Activated CD4-positive, alpha-beta T cell treated with anti-CD3 and anti-CD28 coated beads for 36 hours (primary cell): ENCODE measurements around the gene PDE6G. TPM values are rescaled to one million over a fixed set of nuclear protein-coding genes. Genes with fewer than 3 reads are reported as not detected.
"Not testable (repeated sequence)": the region's sequence is repeated elsewhere in the genome, so short reads cannot be mapped to it uniquely, and the experiment has no call there.

Experiments used
- ATAC-seq: fragments of 200-7000 bp; cut with Tn5 transposase; one replicate; pipeline ENCODE4 v1.10.0; 2021; ENCODE audit warnings: mild to moderate bottlenecking, moderate library complexity
- CTCF ChIA-PET: fragments of 350-600 bp; sonication (Branson Sonifier 250); formaldehyde crosslinking; loops from one replicate; lab custom pipeline; 2021; ENCODE audit warnings: antibody characterized with exemption; lab: Charles Lee
- POLR2A ChIA-PET: fragments of 350-600 bp; sonication (Branson Sonifier 250); formaldehyde crosslinking; loops from one replicate; lab custom pipeline; 2021; ENCODE audit warnings: antibody characterized with exemption, inconsistent platforms; lab: Charles Lee
- DNase-seq: peaks from one replicate; pipeline ENCODE4 v3.0.0-alpha.2; 2020
- H3K27ac Mint-ChIP-seq: one replicate; pipeline ENCODE4 v1.8.0; 2021; ENCODE audit warnings: mixed read lengths
- H3K27me3 Mint-ChIP-seq: one replicate; pipeline ENCODE4 v1.8.0; 2021; ENCODE audit warnings: mixed read lengths
- H3K36me3 Mint-ChIP-seq: one replicate; pipeline ENCODE4 v1.8.0; 2021; ENCODE audit warnings: low read depth, mixed read lengths
- H3K4me1 Mint-ChIP-seq: one replicate; pipeline ENCODE4 v1.8.0; 2021; ENCODE audit warnings: mixed read lengths
- H3K4me3 Mint-ChIP-seq: one replicate; pipeline ENCODE4 v1.8.0; 2021; ENCODE audit warnings: mild to moderate bottlenecking, moderate library complexity, mixed read lengths
- H3K9me3 Mint-ChIP-seq: one replicate; pipeline ENCODE4 v1.8.0; 2021; ENCODE audit warnings: low read depth, mixed read lengths
- intact Hi-C, 2 experiments: fragments of 100-400 bp; cut with DNase I in 1 of 2; cut with micrococcal nuclease in 1 of 2; formaldehyde crosslinking; loops; one replicate each; pipeline versions ENCODE4 v1.14.2 to v1.15.1; 2022 to 2024; cut with DNase I, micrococcal nuclease
- total RNA-seq, 2 experiments: library from RNA; stranded (reverse); gene quantifications; one replicate each; pipeline ENCODE4 v1.2.3, GENCODE V29; 2021

PDE6G gene
- total RNA-seq, 2 experiments from 2014 or later, result 1.4 to 2.5 TPM

DNA sequence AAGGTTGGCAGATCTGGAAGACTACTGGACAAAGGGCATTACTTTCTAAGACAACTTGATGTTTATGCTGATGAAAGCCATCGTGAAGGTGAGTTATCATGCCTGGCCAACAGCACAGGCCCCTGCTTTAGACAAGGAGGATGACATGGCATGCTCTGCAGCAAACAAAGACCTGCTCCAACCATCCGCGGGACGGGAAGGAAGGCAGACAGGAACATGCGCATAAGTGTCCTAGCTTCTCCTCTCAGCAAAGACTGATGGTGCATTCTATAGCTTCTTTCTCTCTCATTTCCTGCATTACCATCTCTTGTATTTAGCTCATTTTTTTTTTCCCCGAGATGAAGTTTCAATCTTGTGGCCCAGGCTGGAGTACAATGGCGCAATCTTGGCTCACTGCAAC lies 24.9 kb downstream of the PDE6G start:
- peaks cover 29% of the 10 kb centered on the region for H3K36me3 Mint-ChIP-seq
- no peak overlapping the region for H3K27ac Mint-ChIP-seq
- ATAC-seq (no peak), DNase-seq (no peak)
- no peaks in the 10 kb centered on the region for H3K9me3 Mint-ChIP-seq
- H3K27me3 Mint-ChIP-seq, result no peaks in the 10 kb centered on the region
- no peak overlapping the region for H3K4me3 Mint-ChIP-seq
- intact Hi-C loops, result loop anchor here in 1 of 2 experiments (2.0 kb wide), 1 partner anchor 19 kb away; no protein-coding TSS in a partner anchor
- ChIA-PET POLR2A (no interaction called here), CTCF (interaction anchor here (1.0 to 1.5 kb wide), 2 partner anchors 16 to 31 kb away, joined by 3 to 4 read pairs; no protein-coding TSS in a partner anchor)
- peaks cover 20% of the 10 kb centered on the region for H3K4me1 Mint-ChIP-seq

DNA sequence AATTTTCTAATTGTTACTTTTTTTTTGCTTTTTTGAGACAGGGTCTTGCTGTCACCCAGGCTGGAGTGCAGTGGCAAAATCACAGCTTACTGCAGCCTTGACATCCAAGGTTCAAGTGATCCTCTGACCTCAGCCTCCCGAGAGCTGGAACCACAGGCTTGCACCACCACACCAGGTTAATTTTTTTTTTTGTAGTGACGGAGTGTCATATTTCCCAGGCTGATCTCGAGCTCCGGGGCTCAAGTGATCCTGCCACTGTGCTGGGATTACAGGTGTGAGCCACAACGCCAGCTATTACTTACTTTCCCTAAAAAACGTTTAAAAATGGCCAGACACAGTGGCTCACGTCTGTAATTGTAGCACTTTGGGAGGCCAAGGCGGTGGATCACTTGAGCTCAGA lies 26.1 kb downstream of the PDE6G start:
- DNase-seq (no peak), ATAC-seq (no peak)
- Mint-ChIP-seq H3K27ac (no peak overlapping the region), H3K4me1 (peaks cover 16% of the 10 kb centered on the region), H3K27me3 (no peaks in the 10 kb centered on the region), H3K9me3 (no peaks in the 10 kb centered on the region), H3K36me3 (peaks cover 30% of the 10 kb centered on the region), H3K4me3 (no peak overlapping the region)
- ChIA-PET POLR2A (no interaction called here), CTCF (interaction anchor here (0.5 to 1.5 kb wide), 2 partner anchors 29 to 641 kb away, joined by 4 read pairs; no protein-coding TSS in a partner anchor)
- intact Hi-C loops, result loop anchor here in 1 of 2 experiments (2.0 kb wide), 1 partner anchor 17 kb away; no protein-coding TSS in a partner anchor

DNA sequence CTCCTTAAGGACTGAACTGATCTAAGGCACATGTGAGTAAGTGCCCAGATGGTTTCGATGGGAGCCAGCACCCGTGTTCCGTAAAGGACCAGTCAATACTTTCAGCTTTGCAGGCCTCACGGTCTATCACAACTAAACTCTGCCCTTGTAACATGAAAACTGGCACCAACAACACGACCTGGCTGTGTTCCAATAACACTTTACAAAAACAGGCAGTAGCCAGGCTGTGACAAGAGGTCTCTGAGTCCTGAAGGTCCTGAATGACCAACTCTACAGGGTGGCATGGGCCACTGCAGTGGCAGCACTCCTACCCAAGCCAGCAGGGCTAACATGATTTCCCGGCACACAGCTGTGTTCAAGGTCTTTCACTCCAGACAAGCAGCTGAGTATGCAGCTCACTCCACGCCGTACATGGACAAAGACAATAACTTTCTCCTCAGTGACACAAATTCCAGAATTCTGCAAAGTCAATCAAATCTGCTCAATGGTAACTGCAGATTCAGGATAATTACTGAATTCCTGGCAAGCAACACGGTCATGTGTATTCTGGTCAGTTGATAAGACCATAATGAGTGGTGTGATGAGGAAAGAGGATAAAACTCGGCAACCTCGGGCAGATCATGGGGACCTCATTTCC lies 34.7 kb downstream of the PDE6G start:
- H3K36me3 Mint-ChIP-seq, result peaks cover 59% of the 10 kb centered on the region
- POLR2A ChIA-PET, result interaction anchor here (0.6 kb wide), 1 partner anchor 78 kb away, joined by 4 read pairs; no protein-coding TSS in a partner anchor
- DNase-seq, result no peak
- no peaks in the 10 kb centered on the region for H3K9me3 Mint-ChIP-seq
- H3K27ac Mint-ChIP-seq, result no peak overlapping the region
- intact Hi-C loops, result no loop called here
- no peaks in the 10 kb centered on the region for H3K27me3 Mint-ChIP-seq
- CTCF ChIA-PET, result no interaction called here
- H3K4me1 Mint-ChIP-seq, result peaks cover 8% of the 10 kb centered on the region
- H3K4me3 Mint-ChIP-seq, result no peak overlapping the region
- ATAC-seq, result no peak

DNA sequence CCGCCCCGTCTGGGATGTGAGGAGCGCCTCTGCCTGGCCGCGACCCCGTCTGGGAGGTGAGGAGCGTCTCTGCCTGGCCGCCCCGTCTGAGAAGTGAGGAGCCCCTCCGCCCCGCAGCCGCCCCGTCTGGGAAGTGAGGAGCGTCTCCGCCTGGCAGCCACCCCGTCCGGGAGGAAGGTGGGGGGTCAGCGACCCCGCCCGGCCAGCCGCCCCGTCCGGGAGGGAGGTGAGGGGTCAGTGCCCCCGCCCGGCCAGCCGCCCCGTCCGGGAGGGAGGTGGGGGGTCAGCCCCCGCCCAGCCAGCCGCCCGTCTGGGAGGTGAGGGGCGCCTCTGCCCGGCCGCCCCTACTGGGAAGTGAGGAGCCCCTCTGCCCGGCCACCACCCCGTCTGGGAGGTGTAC lies 38.0 kb downstream of the PDE6G start:
- H3K27me3 Mint-ChIP-seq, DNase-seq, H3K9me3 Mint-ChIP-seq, ATAC-seq, intact Hi-C loops, H3K27ac Mint-ChIP-seq, H3K4me3 Mint-ChIP-seq, CTCF ChIA-PET, POLR2A ChIA-PET: not testable (repeated sequence)
- Mint-ChIP-seq H3K4me1 (peaks cover 17% of the 10 kb centered on the region), H3K36me3 (peaks cover 53% of the 10 kb centered on the region)

DNA sequence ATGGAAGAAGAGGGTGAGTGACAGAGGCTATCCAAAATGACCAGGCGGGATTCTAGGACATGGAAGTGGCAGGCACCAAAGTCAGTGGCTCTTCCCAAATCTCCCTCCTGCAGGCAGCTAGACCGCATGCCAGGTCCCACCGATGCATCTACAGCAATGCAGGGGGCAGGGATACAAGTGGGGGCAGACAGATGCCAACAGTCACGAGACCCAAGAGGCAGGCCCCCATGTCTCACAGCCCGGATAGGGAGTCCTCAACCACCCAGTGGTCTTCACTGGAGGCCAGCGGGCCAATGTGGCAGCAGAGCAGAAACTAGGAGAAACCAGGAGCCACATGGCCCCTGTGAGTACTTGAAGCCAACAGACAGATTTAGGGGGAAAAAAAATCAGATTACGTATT lies 39.5 kb downstream of the PDE6G start:
- Mint-ChIP-seq H3K4me3 (no peak overlapping the region), H3K27me3 (no peaks in the 10 kb centered on the region), H3K9me3 (no peaks in the 10 kb centered on the region), H3K36me3 (peaks cover 56% of the 10 kb centered on the region), H3K27ac (no peak overlapping the region), H3K4me1 (peaks cover 17% of the 10 kb centered on the region)
- ChIA-PET CTCF (no interaction called here), POLR2A (no interaction called here)
- ATAC-seq, result no peak
- DNase-seq, result no peak
- intact Hi-C loops, result no loop called here

DNA sequence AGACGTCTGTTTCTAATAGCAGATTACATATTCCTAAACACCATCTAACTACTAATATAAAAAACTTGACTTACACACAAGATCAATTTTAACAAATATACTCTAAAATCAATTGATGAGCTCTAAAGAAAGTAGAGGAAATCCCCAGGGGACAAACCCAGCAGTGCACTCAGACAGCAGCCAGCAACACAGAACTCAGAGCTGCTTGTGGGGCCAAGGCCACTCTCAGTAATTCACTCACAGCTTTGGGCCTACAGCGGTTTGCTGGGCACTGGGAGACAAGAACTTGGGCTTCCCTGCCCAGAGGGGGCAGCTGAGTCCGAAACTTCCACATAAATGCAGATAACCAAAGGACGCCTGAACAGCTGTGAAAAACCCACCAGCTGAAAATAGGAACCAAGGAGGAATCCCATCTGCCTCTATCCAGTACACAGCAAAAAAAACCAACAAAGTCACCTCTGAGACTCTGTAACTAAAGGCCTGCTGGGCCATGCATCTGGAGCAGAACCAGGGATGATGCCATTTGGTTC lies 40.9 kb downstream of the PDE6G start:
- H3K9me3 Mint-ChIP-seq, result no peaks in the 10 kb centered on the region
- no peak overlapping the region for H3K27ac Mint-ChIP-seq
- POLR2A ChIA-PET, result interaction anchor here (0.5 kb wide), 1 partner anchor 13 kb away, joined by 3 read pairs; no protein-coding TSS in a partner anchor
- peaks cover 42% of the 10 kb centered on the region for H3K36me3 Mint-ChIP-seq
- H3K4me1 Mint-ChIP-seq, result peaks cover 17% of the 10 kb centered on the region
- no peak for DNase-seq
- no peak overlapping the region for H3K4me3 Mint-ChIP-seq
- no peaks in the 10 kb centered on the region for H3K27me3 Mint-ChIP-seq
- intact Hi-C loops, result no loop called here
- no peak for ATAC-seq
- CTCF ChIA-PET, result interaction anchor here (0.5 to 1.4 kb wide), 6 partner anchors 14 to 429 kb away, joined by 3 to 7 read pairs (median 4); no protein-coding TSS in a partner anchor

DNA sequence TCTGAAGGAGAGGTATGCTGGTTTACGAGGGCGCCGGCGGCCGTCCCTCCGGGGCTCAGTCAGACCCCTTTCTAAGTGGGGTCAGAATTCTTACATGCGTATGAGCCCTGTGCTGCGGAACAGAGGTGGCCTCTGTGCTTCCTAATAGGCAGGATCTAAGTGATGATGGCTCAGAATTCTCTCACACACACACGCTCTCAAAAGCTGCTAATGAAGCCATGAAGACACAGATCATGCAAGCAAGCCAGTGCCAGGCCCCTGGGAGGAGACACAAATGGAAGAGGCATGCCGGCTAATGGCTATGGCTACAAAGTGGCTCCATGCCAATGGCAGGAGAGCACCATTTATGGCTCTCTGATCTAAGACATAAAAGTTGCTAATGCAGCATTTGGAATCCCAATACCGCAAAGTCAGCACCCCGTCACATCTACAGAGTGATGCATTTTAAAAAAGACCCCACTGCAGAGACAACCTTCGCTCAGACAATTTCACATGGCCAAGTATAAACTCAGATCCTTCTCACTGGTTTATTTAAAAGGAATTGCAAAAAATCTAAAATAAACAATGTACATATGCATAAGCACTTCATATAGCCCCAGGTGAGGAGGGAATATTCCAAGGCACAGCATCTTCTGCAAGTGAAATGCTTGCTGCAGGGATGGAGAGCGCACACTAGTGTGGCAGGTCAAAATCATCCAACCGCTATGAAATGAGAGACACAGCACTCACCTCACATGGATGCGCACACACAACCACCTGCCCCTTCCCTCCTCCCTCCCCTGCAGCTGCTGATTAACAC lies 44.0 kb downstream of the PDE6G start:
- peaks cover 39% of the 10 kb centered on the region for H3K36me3 Mint-ChIP-seq
- intact Hi-C loops, result loop anchor here in 1 of 2 experiments (2.0 kb wide), 1 partner anchor 18 kb away; no protein-coding TSS in a partner anchor

DNA sequence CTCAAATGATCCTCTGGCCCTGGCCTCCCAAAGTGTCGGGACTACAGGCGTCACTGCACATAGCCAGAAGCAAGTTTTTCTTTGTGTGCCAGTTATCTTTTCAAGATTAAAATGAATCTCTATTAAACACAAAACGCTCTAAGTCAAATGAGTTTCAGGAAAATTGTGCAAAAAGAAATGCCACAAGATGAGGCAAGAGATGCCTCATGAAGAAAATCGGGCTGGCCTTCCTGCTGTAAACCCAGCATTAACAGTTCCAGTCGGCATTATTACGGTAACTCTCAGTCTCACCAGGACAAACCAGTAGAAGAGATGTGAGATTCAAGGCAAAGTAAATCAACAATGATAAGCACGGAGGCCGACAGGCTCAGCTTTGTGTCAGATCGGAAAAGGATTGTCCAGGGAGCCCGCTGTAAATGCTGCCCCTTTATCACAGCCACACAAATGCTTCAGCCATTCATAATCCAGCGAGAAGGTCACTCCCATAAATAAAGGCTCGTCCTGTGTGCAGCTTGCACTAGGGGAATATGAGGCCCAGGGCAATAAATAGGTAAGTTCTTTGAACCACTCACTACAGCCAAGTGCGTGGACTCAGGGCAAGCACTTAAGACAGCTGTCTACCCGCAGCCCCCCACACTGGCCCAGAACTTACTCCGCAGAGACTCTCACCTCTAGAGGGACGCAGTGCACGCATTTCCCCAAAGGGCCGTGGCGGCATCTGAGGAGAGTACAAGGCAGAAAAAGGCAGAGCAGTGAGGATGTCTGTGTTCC lies 46.6 kb downstream of the PDE6G start:
- POLR2A ChIA-PET, result no interaction called here

More for the DNA sequence above, 44.0 kb downstream of the PDE6G start:
- no peaks in the 10 kb centered on the region for H3K27me3 Mint-ChIP-seq
- DNase-seq (no peak), ATAC-seq (no peak)
- no peaks in the 10 kb centered on the region for H3K9me3 Mint-ChIP-seq
- H3K4me3 Mint-ChIP-seq, result no peak overlapping the region
- H3K27ac Mint-ChIP-seq, result no peak overlapping the region
- ChIA-PET POLR2A (no interaction called here), CTCF (no interaction called here)
- peaks cover 19% of the 10 kb centered on the region for H3K4me1 Mint-ChIP-seq

DNA sequence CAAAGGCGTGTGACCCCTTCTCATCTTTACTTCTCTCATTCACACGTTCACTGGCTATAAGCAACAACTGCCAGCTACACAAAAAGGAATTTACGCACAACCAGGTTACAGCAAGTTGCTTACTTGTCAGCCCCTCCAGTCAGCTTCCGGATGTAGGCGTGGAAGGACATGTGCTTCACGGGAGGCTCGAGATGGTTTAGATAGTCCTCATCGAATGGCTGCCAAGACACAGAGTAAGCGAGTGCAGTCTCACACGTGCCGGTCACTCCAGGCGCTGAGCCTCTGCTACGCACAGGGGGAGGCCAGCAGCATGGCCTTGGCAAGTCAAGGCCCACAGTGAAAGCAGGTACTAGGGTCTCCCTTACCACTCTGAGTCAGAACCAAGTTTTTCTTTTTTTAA lies 47.7 kb downstream of the PDE6G start:
- H3K4me3 Mint-ChIP-seq, result no peak overlapping the region
- ATAC-seq, result no peak
- no peaks in the 10 kb centered on the region for H3K27me3 Mint-ChIP-seq
- intact Hi-C loops, result no loop called here
- peaks cover 2% of the 10 kb centered on the region for H3K4me1 Mint-ChIP-seq
- CTCF ChIA-PET, result interaction anchor here (1.5 kb wide), 1 partner anchor 90 kb away, joined by 4 read pairs; no protein-coding TSS in a partner anchor
- H3K9me3 Mint-ChIP-seq, result no peaks in the 10 kb centered on the region
- peaks cover 33% of the 10 kb centered on the region for H3K36me3 Mint-ChIP-seq
- POLR2A ChIA-PET, result interaction anchor here (0.6 kb wide), 1 partner anchor 605 kb away, joined by 3 read pairs; no protein-coding TSS in a partner anchor
- no peak overlapping the region for H3K27ac Mint-ChIP-seq
- no peak for DNase-seq

More for the DNA sequence above, 46.6 kb downstream of the PDE6G start:
- ATAC-seq (no peak), DNase-seq (no peak)
- Mint-ChIP-seq H3K9me3 (no peaks in the 10 kb centered on the region), H3K27ac (no peak overlapping the region), H3K4me1 (peaks cover 8% of the 10 kb centered on the region), H3K36me3 (peaks cover 29% of the 10 kb centered on the region), H3K4me3 (no peak overlapping the region), H3K27me3 (no peaks in the 10 kb centered on the region)
- intact Hi-C loops, result no loop called here
- CTCF ChIA-PET, result interaction anchor here (0.6 to 1.0 kb wide), 2 partner anchors 9 to 162 kb away, joined by 4 read pairs; no protein-coding TSS in a partner anchor

DNA sequence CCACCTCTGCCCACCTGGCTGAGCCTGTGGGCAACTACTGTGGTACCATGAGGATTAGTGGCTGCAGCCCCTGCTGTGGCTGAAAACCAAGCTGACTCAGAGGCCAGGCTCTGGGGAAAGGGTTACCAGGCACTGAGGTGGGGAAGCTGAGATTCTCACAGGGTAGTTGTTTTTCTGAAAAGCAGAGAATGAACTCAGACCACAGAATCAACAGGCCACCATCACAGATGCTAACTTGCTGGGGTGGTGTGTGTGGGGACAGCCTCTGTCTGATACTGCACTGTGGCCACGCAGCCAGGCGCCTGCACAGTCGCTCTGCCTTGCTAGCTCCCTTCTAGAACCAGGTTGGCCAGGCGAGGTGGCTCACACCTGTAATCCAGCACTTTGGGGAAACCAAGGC lies 48.3 kb downstream of the PDE6G start:
- ATAC-seq, result peak; percentile 51
- CTCF ChIA-PET, result interaction anchor here (1.5 kb wide), 1 partner anchor 89 kb away, joined by 4 read pairs; no protein-coding TSS in a partner anchor
- H3K27me3 Mint-ChIP-seq, result no peaks in the 10 kb centered on the region

More for the DNA sequence above, 48.3 kb downstream of the PDE6G start:
- peak; percentile 10 for DNase-seq
- Mint-ChIP-seq H3K27ac (no peak overlapping the region), H3K4me3 (no peak overlapping the region), H3K4me1 (peaks cover 2% of the 10 kb centered on the region), H3K36me3 (peaks cover 28% of the 10 kb centered on the region), H3K9me3 (no peaks in the 10 kb centered on the region)
- intact Hi-C loops, result no loop called here
- POLR2A ChIA-PET, result no interaction called here
